Suprapubic skin (tissue), 4 donors: ENCODE data around the gene BANP. TPM values are rescaled to one million over a fixed set of nuclear protein-coding genes. Genes with fewer than 3 reads are reported as not detected.
A peak's percentile ranks its signal among the peaks of the same experiment; 100 is the strongest.

Experiments
- DNase-seq, 2 donors: peaks; one replicate each; pipeline ENCODE4 v3.0.0-alpha.2; 2019; ENCODE audit warnings: low spot score in 2 of 2
- H3K27ac ChIP-seq: fragments of 200-600 bp; sonication (generic); one replicate; pipeline ENCODE4 v1.5.1; 2019
- H3K27me3 ChIP-seq: fragments of 200-600 bp; sonication (generic); one replicate; pipeline ENCODE4 v1.5.1; 2019
- H3K36me3 ChIP-seq: fragments of 200-600 bp; sonication (generic); one replicate; pipeline ENCODE4 v1.5.1; 2019
- H3K4me1 ChIP-seq: fragments of 200-600 bp; sonication (generic); one replicate; pipeline ENCODE4 v1.5.1; 2019
- H3K4me3 ChIP-seq: fragments of 200-600 bp; sonication (generic); one replicate; pipeline ENCODE4 v1.5.1; 2019; ENCODE audit warnings: mild to moderate bottlenecking
- H3K9me3 ChIP-seq: fragments of 200-600 bp; sonication (generic); one replicate; pipeline ENCODE4 v1.5.1; 2019
- EP300 ChIP-seq: sonication (generic); formaldehyde crosslinking; IDR thresholded peaks from one replicate; pipeline ENCODE4 v1.6.1; 2017; ENCODE audit warnings: antibody characterized with exemption
- POLR2A ChIP-seq, 2 donors: fragments of 450-650 bp; IDR thresholded peaks; one replicate each; pipeline ENCODE4 v1.6.1; 2017; ENCODE audit warnings: antibody characterized with exemption in 2 of 2, mild to moderate bottlenecking in 2 of 2, moderate library complexity in 2 of 2
- POLR2AphosphoS5 ChIP-seq, 3 donors: sonication (generic); formaldehyde crosslinking; IDR thresholded peaks; one replicate each; pipeline ENCODE4 v1.6.1; 2017; ENCODE audit warnings: antibody characterized with exemption in 3 of 3
- WGBS: methylation state at CpG from one replicate; pipeline ENCODE4 v1.1.5; 2018; 5-methylcytosine and 5-hydroxymethylcytosine counted together
- total RNA-seq, 4 donors: library from RNA; depleted of rRNA; stranded (reverse); fragments of >200 nt; gene quantifications; one replicate each; pipeline ENCODE4 v1.1.0, GENCODE V29; 2016
- TF ChIP-seq, protein P1 (sequence below), 2 donors: fragments of 200-600 bp in 1 of 2; fragments of 450-650 bp in 1 of 2; sonication (generic) in 1 of 2; IDR thresholded peaks; one replicate each; pipeline ENCODE4 v1.5.1; 2016 to 2019; ENCODE audit warnings: antibody characterized with exemption in 2 of 2, mild to moderate bottlenecking in 1 of 2, moderate library complexity in 1 of 2

The BANP gene
- total RNA-seq, 4 donors from 2014 or later = 24.9 to 40.1 (median 26.5) TPM

DNA sequence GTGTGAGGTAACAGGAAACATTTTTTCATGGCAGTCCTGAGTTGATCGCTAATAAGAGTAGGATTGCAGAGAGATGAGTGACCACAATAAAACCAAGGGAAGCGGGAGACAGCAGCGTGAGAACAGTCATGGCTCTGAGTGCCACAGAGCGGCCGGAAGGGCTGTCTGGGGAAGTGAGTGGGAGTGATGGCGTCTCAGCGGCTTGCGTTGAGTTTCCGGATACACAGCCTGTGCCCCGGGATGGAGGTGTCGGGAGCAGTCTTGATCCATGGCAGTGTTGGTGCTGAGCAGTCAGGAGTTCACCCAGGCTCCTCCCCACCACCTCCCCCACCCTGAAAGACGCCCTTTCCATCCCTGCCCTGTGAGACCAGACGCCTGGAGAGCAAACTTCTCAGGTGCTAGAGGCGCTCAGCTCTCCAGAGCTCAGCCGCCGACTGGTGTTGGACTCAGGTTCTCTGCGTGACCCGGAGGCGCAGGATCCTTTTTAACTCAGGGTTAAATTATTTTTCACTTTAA is 59.8 kb downstream of the BANP start:
- Histone ChIP-seq H3K9me3 (no peaks in the 10 kb centered on the region), H3K27me3 (no peaks in the 10 kb centered on the region), H3K4me1 (no peaks in the 10 kb centered on the region), H3K4me3 (no peak overlapping the region), H3K27ac (no peak overlapping the region), H3K36me3 (peaks cover 19% of the 10 kb centered on the region)
- DNase-seq = no peak
- WGBS = 93% methylated on average over 17 of the region's 19 CpGs
- TF ChIP-seq POLR2A (IDR thresholded peaks at IDR 0.05) = no peak
- no peak for TF ChIP-seq POLR2AphosphoS5 (IDR thresholded peaks at IDR 0.05)
- TF ChIP-seq, protein P1, sequence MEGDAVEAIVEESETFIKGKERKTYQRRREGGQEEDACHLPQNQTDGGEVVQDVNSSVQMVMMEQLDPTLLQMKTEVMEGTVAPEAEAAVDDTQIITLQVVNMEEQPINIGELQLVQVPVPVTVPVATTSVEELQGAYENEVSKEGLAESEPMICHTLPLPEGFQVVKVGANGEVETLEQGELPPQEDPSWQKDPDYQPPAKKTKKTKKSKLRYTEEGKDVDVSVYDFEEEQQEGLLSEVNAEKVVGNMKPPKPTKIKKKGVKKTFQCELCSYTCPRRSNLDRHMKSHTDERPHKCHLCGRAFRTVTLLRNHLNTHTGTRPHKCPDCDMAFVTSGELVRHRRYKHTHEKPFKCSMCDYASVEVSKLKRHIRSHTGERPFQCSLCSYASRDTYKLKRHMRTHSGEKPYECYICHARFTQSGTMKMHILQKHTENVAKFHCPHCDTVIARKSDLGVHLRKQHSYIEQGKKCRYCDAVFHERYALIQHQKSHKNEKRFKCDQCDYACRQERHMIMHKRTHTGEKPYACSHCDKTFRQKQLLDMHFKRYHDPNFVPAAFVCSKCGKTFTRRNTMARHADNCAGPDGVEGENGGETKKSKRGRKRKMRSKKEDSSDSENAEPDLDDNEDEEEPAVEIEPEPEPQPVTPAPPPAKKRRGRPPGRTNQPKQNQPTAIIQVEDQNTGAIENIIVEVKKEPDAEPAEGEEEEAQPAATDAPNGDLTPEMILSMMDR (IDR thresholded peaks at IDR 0.05) = no peak
- TF ChIP-seq EP300 = no peak

DNA sequence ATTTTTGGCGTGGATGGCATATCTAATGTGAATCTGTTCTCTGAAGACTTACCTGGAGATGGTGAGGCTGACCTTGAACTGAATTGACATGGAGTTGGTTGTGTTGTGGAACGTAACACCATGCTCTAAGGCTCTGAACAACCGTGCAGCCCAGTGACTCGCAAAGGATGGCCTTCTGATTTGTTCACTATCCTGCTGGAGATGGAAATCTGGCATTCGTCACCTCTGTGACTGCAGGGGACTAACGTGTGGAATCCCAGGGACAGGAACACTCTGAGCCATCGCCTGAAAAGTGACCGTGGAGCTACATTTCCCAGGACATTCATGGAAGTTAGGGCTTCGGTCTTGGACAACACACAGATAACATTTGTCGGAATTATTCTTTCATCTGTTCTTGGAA is 61.1 kb downstream of the BANP start:
- Histone ChIP-seq H3K4me3 (no peak overlapping the region), H3K27me3 (no peaks in the 10 kb centered on the region), H3K9me3 (no peaks in the 10 kb centered on the region), H3K27ac (no peak overlapping the region), H3K36me3 (peaks cover 15% of the 10 kb centered on the region), H3K4me1 (no peaks in the 10 kb centered on the region)
- WGBS = 90% methylated on average over 10 of the region's 10 CpGs
- TF ChIP-seq POLR2AphosphoS5 (IDR thresholded peaks at IDR 0.05) = no peak
- no peak for DNase-seq

DNA sequence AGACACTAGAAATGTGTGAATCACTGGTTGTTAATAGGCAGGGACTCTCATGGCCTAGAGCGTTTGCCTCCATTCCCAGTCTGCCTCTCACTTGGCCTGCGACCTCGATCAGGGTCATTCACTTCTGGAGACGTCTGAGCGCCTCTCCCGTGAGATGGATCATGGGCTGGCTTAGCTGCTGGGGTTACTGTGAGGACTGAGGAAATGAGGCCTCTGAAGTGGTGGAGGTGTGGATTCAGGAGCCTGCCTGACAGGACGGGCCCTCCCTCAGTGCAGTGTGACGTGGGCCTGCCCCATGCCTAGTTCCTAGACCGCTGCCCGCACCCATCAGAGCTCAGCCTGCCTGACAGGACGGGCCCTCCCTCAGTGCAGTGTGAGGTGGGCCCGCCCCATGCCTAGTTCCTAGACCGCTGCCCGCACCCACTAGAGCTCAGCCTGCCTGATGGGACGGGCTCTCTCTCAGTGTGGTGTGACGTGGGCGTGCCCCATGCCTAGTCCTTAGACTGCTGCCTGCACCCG is 61.9 kb downstream of the BANP start:
- TF ChIP-seq EP300 (no peak), POLR2A (IDR thresholded peaks at IDR 0.05) (no peak), POLR2AphosphoS5 (IDR thresholded peaks at IDR 0.05) (no peak)
- TF ChIP-seq, protein P1 (IDR thresholded peaks at IDR 0.05) = no peak
- no peak overlapping the region for H3K27ac ChIP-seq
- peaks cover 12% of the 10 kb centered on the region for H3K36me3 ChIP-seq
- H3K27me3 ChIP-seq = no peaks in the 10 kb centered on the region
- H3K4me3 ChIP-seq = no peak overlapping the region
- no peak for DNase-seq
- no peaks in the 10 kb centered on the region for H3K4me1 ChIP-seq
- 68% methylated on average over 6 of the region's 18 CpGs for WGBS
- H3K9me3 ChIP-seq = no peaks in the 10 kb centered on the region

DNA sequence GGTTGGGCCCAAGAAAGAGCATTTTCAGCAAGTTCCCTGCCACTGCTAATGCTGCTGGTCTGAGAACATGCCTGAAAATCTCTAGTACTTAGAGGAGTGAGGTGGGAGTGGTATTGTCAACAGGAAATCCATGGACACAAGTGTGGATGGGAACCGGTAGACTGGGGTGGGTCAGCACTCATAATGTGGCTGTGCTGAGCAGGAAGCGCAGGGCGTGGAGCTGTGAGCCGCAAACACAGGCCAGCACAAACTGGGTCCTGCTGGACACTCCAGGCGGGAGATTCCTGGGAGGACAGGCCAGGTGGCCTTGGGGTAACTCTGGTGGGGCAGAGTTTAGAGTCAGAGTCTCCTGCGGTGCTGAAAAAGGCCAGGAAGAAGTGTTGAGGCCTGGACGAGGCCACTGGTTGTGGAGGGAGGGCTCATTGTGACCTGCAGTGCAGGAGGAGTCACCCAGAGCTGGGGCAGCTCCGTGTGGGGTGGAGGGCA is 62.6 kb downstream of the BANP start:
- Histone ChIP-seq H3K9me3 (no peaks in the 10 kb centered on the region), H3K4me1 (no peaks in the 10 kb centered on the region), H3K27me3 (no peaks in the 10 kb centered on the region), H3K4me3 (no peak overlapping the region), H3K36me3 (peaks cover 10% of the 10 kb centered on the region), H3K27ac (no peak overlapping the region)
- TF ChIP-seq POLR2AphosphoS5 (IDR thresholded peaks at IDR 0.05) (no peak), POLR2A (IDR thresholded peaks at IDR 0.05) (no peak), EP300 (no peak)
- TF ChIP-seq, protein P1 (IDR thresholded peaks at IDR 0.05) = no peak
- DNase-seq = peak in 1 of 2 donors; percentile 40
- 70% methylated on average over 8 of the region's 8 CpGs for WGBS

DNA sequence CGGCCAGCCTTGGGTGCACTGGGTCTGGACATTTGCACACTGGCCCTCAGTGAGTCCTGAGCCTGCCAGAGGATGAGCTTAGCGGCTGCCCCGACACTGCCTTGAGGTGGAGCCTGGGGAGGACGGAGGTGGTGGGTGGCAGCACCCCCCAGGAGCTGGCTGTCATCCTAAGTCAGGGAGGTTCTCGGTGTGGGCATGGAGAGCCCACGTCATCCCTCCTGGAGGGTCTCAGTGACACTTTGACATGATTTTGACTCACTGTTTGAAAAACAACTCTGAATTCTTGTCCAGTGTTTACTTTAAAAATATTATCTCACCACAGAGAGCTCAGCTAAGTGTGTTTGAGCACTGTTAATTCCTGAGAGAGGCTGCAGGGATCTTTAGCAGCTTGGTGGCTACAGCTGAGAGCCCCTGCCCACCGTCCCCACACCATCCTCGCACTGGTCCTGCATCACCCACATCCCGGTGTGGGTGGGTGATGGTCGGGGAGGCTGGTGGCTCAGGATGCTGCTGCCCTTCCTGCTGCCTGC is 63.1 kb downstream of the BANP start:
- Histone ChIP-seq H3K36me3 (peaks cover 6% of the 10 kb centered on the region), H3K27me3 (no peaks in the 10 kb centered on the region), H3K4me3 (no peak overlapping the region), H3K4me1 (no peaks in the 10 kb centered on the region), H3K9me3 (no peaks in the 10 kb centered on the region), H3K27ac (no peak overlapping the region)
- 90% methylated on average over 8 of the region's 10 CpGs for WGBS
- DNase-seq = peak in 1 of 2 donors; percentile 42
- TF ChIP-seq POLR2AphosphoS5 (IDR thresholded peaks at IDR 0.05) = no peak
- TF ChIP-seq POLR2A (IDR thresholded peaks at IDR 0.05) = no peak
- TF ChIP-seq EP300 = no peak
- TF ChIP-seq, protein P1 (IDR thresholded peaks at IDR 0.05) = no peak
